Breast epithelium (tissue), 4 donors: Measurements from ENCODE around the gene PROS1. TPM values are rescaled to one million over a fixed set of nuclear protein-coding genes. Genes with fewer than 3 reads are reported as not detected.
"Not testable (repeated sequence)": the region's sequence is repeated elsewhere in the genome, so short reads cannot be mapped to it uniquely, and the experiment has no call there.

ENCODE experiments used
- DNase-seq, 2 donors: peaks; one replicate each; pipeline ENCODE4 v3.0.0-alpha.2; 2019; ENCODE audit warnings: low spot score in 2 of 2
- H3K27ac ChIP-seq, 2 donors: fragments of 200-600 bp; sonication (generic) in 1 of 2; one replicate each; pipeline ENCODE4 v1.5.1; 2016 to 2019; ENCODE audit warnings: mild to moderate bottlenecking in 1 of 2
- H3K27me3 ChIP-seq, 2 donors: fragments of 200-600 bp; sonication (generic) in 1 of 2; one replicate each; pipeline versions ENCODE4 v1.5.1 to v1.6.0; 2017 to 2019; ENCODE audit warnings: control low read depth in 1 of 2, mild to moderate bottlenecking in 1 of 2
- H3K36me3 ChIP-seq: fragments of 200-600 bp; one replicate; pipeline ENCODE4 v1.5.1; 2019
- H3K4me1 ChIP-seq, 2 donors: fragments of 200-600 bp; sonication (generic); one replicate each; pipeline ENCODE4 v1.5.1; 2016 to 2019; ENCODE audit warnings: control low read depth in 1 of 2
- H3K4me3 ChIP-seq, 3 donors: fragments of 200-600 bp; sonication (generic); 1 replicate in 2 of 3; 2 replicates in 1 of 3; pipeline ENCODE4 v1.5.1; 2016 to 2019; ENCODE audit warnings: mild to moderate bottlenecking in 3 of 3, moderate library complexity in 2 of 3
- H3K9me3 ChIP-seq, 2 donors: fragments of 200-600 bp; sonication (generic) in 1 of 2; one replicate each; pipeline ENCODE4 v1.5.1; 2016 to 2019; ENCODE audit warnings: control low read depth in 1 of 2
- CTCF ChIP-seq, 3 donors: fragments of 450-650 bp; IDR thresholded peaks; one replicate each; pipeline ENCODE4 v1.5.1; 2016 to 2017; ENCODE audit warnings: antibody characterized with exemption in 3 of 3, mild to moderate bottlenecking in 3 of 3, moderate library complexity in 3 of 3
- POLR2A ChIP-seq: fragments of 450-650 bp; IDR thresholded peaks from one replicate; pipeline ENCODE4 v1.6.1; 2016; ENCODE audit warnings: antibody characterized with exemption, mild to moderate bottlenecking, moderate library complexity
- POLR2AphosphoS5 ChIP-seq, 3 donors: sonication (generic); formaldehyde crosslinking; IDR thresholded peaks; one replicate each; pipeline ENCODE4 v1.6.1; 2017; ENCODE audit warnings: antibody characterized with exemption in 3 of 3
- intact Hi-C: fragments of 100-400 bp; cut with DNase I; formaldehyde crosslinking; loops from one replicate; pipeline ENCODE4 v1.15.1; 2023; ENCODE audit warnings: low total_unique reads
- total RNA-seq, 3 donors: library from RNA; depleted of rRNA; stranded (reverse); fragments of >200 nt; gene quantifications; one replicate each; pipeline ENCODE4 v1.1.0, GENCODE V29; 2016

PROS1 gene
- total RNA-seq, 3 donors from 2014 or later = 65.4 to 74.4 (median 65.7) TPM

GRCh38 chr3:93961489-93961888 is 12.2 kb downstream of the PROS1 start:
- no peak for DNase-seq
- Histone ChIP-seq H3K4me1 (no peaks in the 10 kb centered on the region), H3K27ac (peak overlapping the region; percentile 30 to 54), H3K36me3 (no peaks in the 10 kb centered on the region), H3K27me3 (no peaks in the 10 kb centered on the region), H3K4me3 (no peak overlapping the region), H3K9me3 (no peaks in the 10 kb centered on the region)
- intact Hi-C loops = no loop called here
- no peak for TF ChIP-seq POLR2A
- TF ChIP-seq POLR2AphosphoS5 (IDR thresholded peaks at IDR 0.05) = no peak
- no peak for TF ChIP-seq CTCF (IDR thresholded peaks at IDR 0.05)

DNA sequence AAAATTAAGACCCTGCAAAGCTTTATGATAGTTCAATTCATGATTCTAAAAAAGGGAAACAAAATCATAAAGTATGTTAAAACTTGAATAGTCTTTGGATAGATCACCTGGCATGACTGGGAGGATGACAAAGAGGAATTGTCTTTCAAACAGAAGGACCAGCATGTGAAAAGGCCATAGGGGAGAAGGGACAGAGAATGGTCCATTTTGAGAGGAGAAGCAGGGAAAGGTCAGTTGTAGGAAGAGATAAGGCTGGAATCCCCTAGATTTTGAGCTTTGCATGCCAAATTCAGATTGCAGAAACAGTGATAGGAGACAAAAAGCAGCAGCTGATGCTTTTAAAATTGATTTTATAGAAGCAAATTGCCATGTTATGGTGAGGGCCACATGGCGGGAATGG is 12.7 kb downstream of the PROS1 start:
- Histone ChIP-seq H3K9me3 (no peaks in the 10 kb centered on the region), H3K27me3 (no peaks in the 10 kb centered on the region), H3K27ac (peak overlapping the region in 1 of 2 donors; percentile 30), H3K4me3 (no peak overlapping the region), H3K36me3 (no peaks in the 10 kb centered on the region), H3K4me1 (no peaks in the 10 kb centered on the region)
- TF ChIP-seq POLR2AphosphoS5 (IDR thresholded peaks at IDR 0.05) (no peak), CTCF (IDR thresholded peaks at IDR 0.05) (no peak), POLR2A (no peak)
- DNase-seq = no peak
- intact Hi-C loops = no loop called here

GRCh38 chr3:93949958-93950357 is 23.7 kb downstream of the PROS1 start:
- H3K9me3 ChIP-seq, H3K4me1 ChIP-seq, H3K4me3 ChIP-seq, DNase-seq, H3K27me3 ChIP-seq, intact Hi-C loops, H3K27ac ChIP-seq, H3K36me3 ChIP-seq: not testable (repeated sequence)

- H3K27me3 ChIP-seq, H3K36me3 ChIP-seq, H3K4me3 ChIP-seq, DNase-seq, H3K4me1 ChIP-seq, intact Hi-C loops, H3K9me3 ChIP-seq, H3K27ac ChIP-seq: not testable (repeated sequence)
These were observed 36.2 kb downstream of the PROS1 start for GRCh38 chr3:93937485-93937884.

- no peak for TF ChIP-seq POLR2AphosphoS5 (IDR thresholded peaks at IDR 0.05)
- TF ChIP-seq POLR2A = no peak
- no peak for TF ChIP-seq CTCF (IDR thresholded peaks at IDR 0.05)
- H3K27me3 ChIP-seq = no peaks in the 10 kb centered on the region
- H3K27ac ChIP-seq = no peak overlapping the region
- H3K4me1 ChIP-seq = no peaks in the 10 kb centered on the region
- intact Hi-C loops = no loop called here
- DNase-seq = no peak
- no peaks in the 10 kb centered on the region for H3K36me3 ChIP-seq
- no peak overlapping the region for H3K4me3 ChIP-seq
- H3K9me3 ChIP-seq = peaks cover 0 to 2% of the 10 kb centered on the region in 2 donors
These were observed 37.1 kb downstream of the PROS1 start for GRCh38 chr3:93936549-93936948.

DNA sequence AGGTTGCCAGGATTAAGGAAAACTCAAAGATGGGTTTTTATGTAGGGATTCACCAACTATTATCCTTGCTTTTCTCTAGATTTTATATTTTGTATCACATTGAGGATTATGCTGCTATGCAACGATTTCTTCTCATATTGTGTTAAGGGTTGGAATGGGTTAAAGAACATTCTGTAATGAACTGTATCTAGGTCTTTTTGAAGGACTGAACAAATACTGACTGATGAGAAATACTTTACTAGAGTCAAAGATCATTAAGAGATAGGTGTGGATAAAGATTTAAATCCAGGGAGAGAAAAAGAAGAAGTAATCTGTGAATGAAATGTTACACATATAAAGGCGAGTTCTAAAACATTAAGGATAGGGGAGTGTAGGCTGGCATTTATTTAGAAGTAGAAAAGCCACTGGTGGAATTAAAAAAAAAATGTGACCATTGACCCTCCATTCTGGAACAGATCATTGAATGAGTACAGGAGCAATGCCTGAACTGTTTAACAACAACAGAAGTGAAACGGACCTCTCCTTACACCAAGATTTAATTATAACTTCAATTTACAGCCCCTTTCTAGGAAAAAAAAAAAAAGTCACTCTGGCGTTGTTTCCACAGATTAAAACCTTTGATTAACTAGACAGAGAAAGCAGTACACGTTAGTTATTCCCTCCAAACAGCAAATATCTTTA is 39.2 kb downstream of the PROS1 start:
- no peak overlapping the region for H3K4me3 ChIP-seq
- H3K36me3 ChIP-seq = no peaks in the 10 kb centered on the region
- no peak overlapping the region for H3K27ac ChIP-seq
- intact Hi-C loops = no loop called here
- H3K4me1 ChIP-seq = no peaks in the 10 kb centered on the region
- TF ChIP-seq POLR2AphosphoS5 (IDR thresholded peaks at IDR 0.05) = no peak
- TF ChIP-seq POLR2A = no peak
- TF ChIP-seq CTCF (IDR thresholded peaks at IDR 0.05) = no peak
- no peak for DNase-seq
- no peaks in the 10 kb centered on the region for H3K9me3 ChIP-seq
- H3K27me3 ChIP-seq = no peaks in the 10 kb centered on the region
